GM21381 (cell line): Measurements from ENCODE around the gene STARD13.

Source experiments
- ATAC-seq: cut with Tn5 transposase; IDR thresholded peaks from one replicate; pipeline ENCODE4 v1.9.1; 2021; ENCODE audit warnings: mild to moderate bottlenecking, moderate library complexity; ENCODE audit not compliant: unreplicated experiment

Gene STARD13

GRCh38 chr13:33278913-33279312 is 6.6 kb downstream of the STARD13 start:
- ATAC-seq, result no peak

- no peak for ATAC-seq
These were observed 7.6 kb downstream of the STARD13 start for GRCh38 chr13:33277946-33278345.

- ATAC-seq, result no peak
These were observed 8.4 kb downstream of the STARD13 start for GRCh38 chr13:33277037-33277740.

GRCh38 chr13:33276570-33276969 is 9.0 kb downstream of the STARD13 start:
- no peak for ATAC-seq

GRCh38 chr13:33275916-33276315 is 9.6 kb downstream of the STARD13 start:
- ATAC-seq, result no peak

- ATAC-seq, result no peak
These were observed 11.3 kb downstream of the STARD13 start for GRCh38 chr13:33274264-33274663.

- ATAC-seq, result no peak
These were observed 12.9 kb downstream of the STARD13 start for GRCh38 chr13:33272531-33273124.

- ATAC-seq, result no peak
These were observed 13.8 kb downstream of the STARD13 start for GRCh38 chr13:33271759-33272158.

GRCh38 chr13:33270895-33271538 is 14.5 kb downstream of the STARD13 start:
- ATAC-seq, result no peak

GRCh38 chr13:33265607-33266006 is 19.9 kb downstream of the STARD13 start:
- ATAC-seq, result no peak

GRCh38 chr13:33265133-33265532 is 20.4 kb downstream of the STARD13 start:
- ATAC-seq, result no peak

GRCh38 chr13:33264620-33264978 is 21.0 kb downstream of the STARD13 start:
- ATAC-seq, result no peak

- ATAC-seq, result no peak
These were observed 21.5 kb downstream of the STARD13 start for GRCh38 chr13:33263976-33264619.

GRCh38 chr13:33263484-33263883 is 22.1 kb downstream of the STARD13 start:
- ATAC-seq, result no peak

- no peak for ATAC-seq
These were observed 22.6 kb downstream of the STARD13 start for GRCh38 chr13:33262997-33263396.

- ATAC-seq, result no peak
These were observed 23.0 kb downstream of the STARD13 start for GRCh38 chr13:33262594-33262993.

- no peak for ATAC-seq
These were observed 23.5 kb downstream of the STARD13 start for GRCh38 chr13:33262062-33262487.

GRCh38 chr13:33261387-33262061 is 24.0 kb downstream of the STARD13 start:
- no peak for ATAC-seq

GRCh38 chr13:33260168-33261098 is 25.1 kb downstream of the STARD13 start:
- ATAC-seq, result no peak

GRCh38 chr13:33259296-33259695 is 26.3 kb downstream of the STARD13 start:
- no peak for ATAC-seq
